Left ventricle myocardium inferior (tissue), 1 donor: ENCODE data around the gene NANOS2. TPM values are rescaled to one million over a fixed set of nuclear protein-coding genes. Genes with fewer than 3 reads are reported as not detected.
"Not testable (repeated sequence)": the region's sequence is repeated elsewhere in the genome, so short reads cannot be mapped to it uniquely, and the experiment has no call there.

Source experiments
- DNase-seq: peaks from one replicate; pipeline ENCODE4 v3.0.0-alpha.2; 2020
- H3K27ac ChIP-seq: fragments of 200-600 bp; replicated peaks from 2 replicates; pipeline ENCODE4 v1.8.0; 2021
- H3K27me3 ChIP-seq: fragments of 200-600 bp; 2 replicates; pipeline ENCODE4 v1.8.0; 2021; ENCODE audit warnings: low read depth
- H3K36me3 ChIP-seq: fragments of 200-600 bp; 2 replicates; pipeline ENCODE4 v1.8.0; 2021
- H3K4me1 ChIP-seq: fragments of 200-600 bp; 2 replicates; pipeline ENCODE4 v1.8.0; 2021
- H3K4me3 ChIP-seq: fragments of 200-600 bp; 2 replicates; pipeline ENCODE4 v1.8.0; 2021; ENCODE audit warnings: mild to moderate bottlenecking, moderate library complexity
- H3K9me3 ChIP-seq: fragments of 200-600 bp; replicated peaks from 2 replicates; pipeline ENCODE4 v1.8.0; 2021
- CTCF ChIP-seq: fragments of 200-600 bp; IDR thresholded peaks from 2 replicates; pipeline ENCODE4 v1.8.0; 2021; ENCODE audit warnings: antibody characterized with exemption, mild to moderate bottlenecking, borderline replicate concordance
- intact Hi-C: fragments of 100-400 bp; cut with micrococcal nuclease; formaldehyde crosslinking; loops from one replicate; pipeline ENCODE4 v1.11.0; 2022
- total RNA-seq: library from RNA; stranded (reverse); fragmentation: NEBNext Ultra II Directional; extraction: Animal tissue kit (Norgen Biotek cat#: 25700); gene quantifications from one replicate; pipeline ENCODE4 v1.2.1, GENCODE V29; 2021
- donor health status: DM: no; HTN: yes; CAD: no; lungs with severe emphysema.

The NANOS2 gene
- total RNA-seq, 1 donor from 2014 or later, result not detected

GRCh38 chr19:45899919-45900589 is 14.5 kb downstream of the NANOS2 start:
- H3K27ac ChIP-seq, result no peak overlapping the region
- H3K9me3 ChIP-seq, result no peaks in the 10 kb centered on the region
- peaks cover 49% of the 10 kb centered on the region for H3K36me3 ChIP-seq
- intact Hi-C loops, result no loop called here
- H3K27me3 ChIP-seq, result no peaks in the 10 kb centered on the region
- H3K4me1 ChIP-seq, result peaks cover 30% of the 10 kb centered on the region
- no peak for DNase-seq
- H3K4me3 ChIP-seq, result no peak overlapping the region
- TF ChIP-seq CTCF, result no peak

GRCh38 chr19:45899253-45899652 is 15.3 kb downstream of the NANOS2 start:
- Histone ChIP-seq H3K36me3 (peaks cover 54% of the 10 kb centered on the region), H3K27me3 (no peaks in the 10 kb centered on the region), H3K4me3 (no peak overlapping the region), H3K9me3 (no peaks in the 10 kb centered on the region), H3K4me1 (peaks cover 30% of the 10 kb centered on the region), H3K27ac (no peak overlapping the region)
- no peak for TF ChIP-seq CTCF
- no peak for DNase-seq
- intact Hi-C loops, result no loop called here

- H3K4me1 ChIP-seq, result peaks cover 22% of the 10 kb centered on the region
- no peaks in the 10 kb centered on the region for H3K27me3 ChIP-seq
- intact Hi-C loops, result no loop called here
- no peak overlapping the region for H3K27ac ChIP-seq
- peaks cover 54% of the 10 kb centered on the region for H3K36me3 ChIP-seq
- H3K4me3 ChIP-seq, result no peak overlapping the region
- H3K9me3 ChIP-seq, result no peaks in the 10 kb centered on the region
- TF ChIP-seq CTCF, result no peak
- DNase-seq, result no peak
Measured at GRCh38 chr19:45897261-45897812, 17.2 kb downstream of the NANOS2 start.

- H3K9me3 ChIP-seq, H3K27me3 ChIP-seq, DNase-seq, intact Hi-C loops, H3K4me3 ChIP-seq, H3K27ac ChIP-seq: not testable (repeated sequence)
- Histone ChIP-seq H3K4me1 (peaks cover 11% of the 10 kb centered on the region), H3K36me3 (peaks cover 54% of the 10 kb centered on the region)
Measured at GRCh38 chr19:45895983-45896599, 18.5 kb downstream of the NANOS2 start.

GRCh38 chr19:45895519-45895972 is 19.0 kb downstream of the NANOS2 start:
- Histone ChIP-seq H3K4me1 (peaks cover 5% of the 10 kb centered on the region), H3K27me3 (no peaks in the 10 kb centered on the region), H3K36me3 (peaks cover 56% of the 10 kb centered on the region), H3K27ac (no peak overlapping the region), H3K9me3 (no peaks in the 10 kb centered on the region), H3K4me3 (no peak overlapping the region)
- no peak for DNase-seq
- intact Hi-C loops, result no loop called here
- TF ChIP-seq CTCF, result no peak

- Histone ChIP-seq H3K4me3 (no peak overlapping the region), H3K27ac (no peak overlapping the region), H3K27me3 (no peaks in the 10 kb centered on the region), H3K4me1 (peaks cover 11% of the 10 kb centered on the region), H3K9me3 (no peaks in the 10 kb centered on the region), H3K36me3 (peaks cover 21% of the 10 kb centered on the region)
- DNase-seq, result no peak
- intact Hi-C loops, result no loop called here
- no peak for TF ChIP-seq CTCF
Measured at GRCh38 chr19:45890877-45891276, 23.7 kb downstream of the NANOS2 start.
